ENCODE data around the gene HEG1.

- TF ChIP-seq, protein P1, sequence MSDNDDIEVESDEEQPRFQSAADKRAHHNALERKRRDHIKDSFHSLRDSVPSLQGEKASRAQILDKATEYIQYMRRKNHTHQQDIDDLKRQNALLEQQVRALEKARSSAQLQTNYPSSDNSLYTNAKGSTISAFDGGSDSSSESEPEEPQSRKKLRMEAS (IDR thresholded peaks at IDR 0.05; ENCODE audit: insufficient read depth, insufficient read length): no peak
- TF ChIP-seq POLR2AphosphoS5 (IDR thresholded peaks at IDR 0.05; ENCODE audit: insufficient read depth, low read depth, low read length) (peak; percentile 31), CTCF (IDR thresholded peaks at IDR 0.05; ENCODE audit: extremely low read depth in 1 of 2, insufficient read depth in 1 of 2, low read depth in 1 of 2, low read length in 2 of 2) (no peak), EZH2 (IDR thresholded peaks at IDR 0.05; ENCODE audit: borderline replicate concordance, low read depth, low read length, severe bottlenecking) (no peak), POLR2A (IDR thresholded peaks at IDR 0.05; ENCODE audit: low read depth, low read length) (no peak), GATA2 (IDR thresholded peaks at IDR 0.05; ENCODE audit: insufficient read depth, insufficient read length, low read depth, low read length) (no peak)
Observed at GRCh38 chr3:125043599-125044151, 12.1 kb downstream of the HEG1 start.
